ENCODE data around the gene MYH14.

Gene MYH14

GRCh38 chr19:50320051-50320450 lies 116.6 kb downstream of the MYH14 start:
- TF ChIP-seq MYC (IDR thresholded peaks at IDR 0.05; ENCODE audit: low read depth, low read length) (no peak), MAX (IDR thresholded peaks at IDR 0.05; ENCODE audit: low read depth, low read length) (no peak), POLR2A (IDR thresholded peaks at IDR 0.05; ENCODE audit: extremely low read depth, insufficient read length) (no peak)
- TF ChIP-seq, protein P1, sequence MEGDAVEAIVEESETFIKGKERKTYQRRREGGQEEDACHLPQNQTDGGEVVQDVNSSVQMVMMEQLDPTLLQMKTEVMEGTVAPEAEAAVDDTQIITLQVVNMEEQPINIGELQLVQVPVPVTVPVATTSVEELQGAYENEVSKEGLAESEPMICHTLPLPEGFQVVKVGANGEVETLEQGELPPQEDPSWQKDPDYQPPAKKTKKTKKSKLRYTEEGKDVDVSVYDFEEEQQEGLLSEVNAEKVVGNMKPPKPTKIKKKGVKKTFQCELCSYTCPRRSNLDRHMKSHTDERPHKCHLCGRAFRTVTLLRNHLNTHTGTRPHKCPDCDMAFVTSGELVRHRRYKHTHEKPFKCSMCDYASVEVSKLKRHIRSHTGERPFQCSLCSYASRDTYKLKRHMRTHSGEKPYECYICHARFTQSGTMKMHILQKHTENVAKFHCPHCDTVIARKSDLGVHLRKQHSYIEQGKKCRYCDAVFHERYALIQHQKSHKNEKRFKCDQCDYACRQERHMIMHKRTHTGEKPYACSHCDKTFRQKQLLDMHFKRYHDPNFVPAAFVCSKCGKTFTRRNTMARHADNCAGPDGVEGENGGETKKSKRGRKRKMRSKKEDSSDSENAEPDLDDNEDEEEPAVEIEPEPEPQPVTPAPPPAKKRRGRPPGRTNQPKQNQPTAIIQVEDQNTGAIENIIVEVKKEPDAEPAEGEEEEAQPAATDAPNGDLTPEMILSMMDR (IDR thresholded peaks at IDR 0.05; ENCODE audit: low read depth, low read length) = no peak
- H3K4me3 ChIP-seq (ENCODE audit: low read depth, low read length) = no peak overlapping the region
- DNase-seq (ENCODE audit: low read depth) = no peak

DNA sequence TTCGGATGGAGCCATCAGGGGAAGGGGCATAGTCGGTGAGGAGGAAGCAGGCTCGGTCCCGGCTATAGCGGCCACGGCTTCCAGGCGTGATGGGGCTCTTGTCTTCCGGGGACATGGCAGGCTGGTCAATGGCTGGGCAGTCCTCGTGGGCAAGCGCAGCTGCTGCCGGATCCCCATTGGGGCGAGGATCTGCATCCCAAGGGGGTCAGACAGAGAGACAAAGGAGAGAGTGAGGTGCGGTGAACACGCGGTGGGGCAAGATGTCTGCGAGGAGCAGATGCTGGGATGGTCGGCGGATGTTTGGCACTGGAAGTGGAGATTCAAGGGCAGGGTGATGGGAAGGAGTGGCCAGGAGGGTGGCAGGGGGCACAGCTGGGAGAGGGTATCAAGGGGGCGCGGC lies 117.2 kb downstream of the MYH14 start:
- DNase-seq (ENCODE audit: low read depth) = no peak
- no peak overlapping the region for H3K4me3 ChIP-seq (ENCODE audit: low read depth, low read length)
- TF ChIP-seq MYC (IDR thresholded peaks at IDR 0.05; ENCODE audit: low read depth, low read length) (no peak), POLR2A (IDR thresholded peaks at IDR 0.05; ENCODE audit: extremely low read depth, insufficient read length) (no peak), MAX (IDR thresholded peaks at IDR 0.05; ENCODE audit: low read depth, low read length) (no peak)
- TF ChIP-seq, protein P1 (IDR thresholded peaks at IDR 0.05; ENCODE audit: low read depth, low read length) = no peak

- no peak overlapping the region for H3K4me3 ChIP-seq (ENCODE audit: low read depth, low read length)
- DNase-seq (ENCODE audit: low read depth) = no peak
- no peak for TF ChIP-seq POLR2A (IDR thresholded peaks at IDR 0.05; ENCODE audit: extremely low read depth, insufficient read length)
- no peak for TF ChIP-seq MAX (IDR thresholded peaks at IDR 0.05; ENCODE audit: low read depth, low read length)
- no peak for TF ChIP-seq MYC (IDR thresholded peaks at IDR 0.05; ENCODE audit: low read depth, low read length)
- TF ChIP-seq, protein P1 (IDR thresholded peaks at IDR 0.05; ENCODE audit: low read depth, low read length) = no peak
These were observed 118.4 kb downstream of the MYH14 start for GRCh38 chr19:50321831-50322230.

- no peak overlapping the region for H3K4me3 ChIP-seq (ENCODE audit: low read depth, low read length)
- no peak for TF ChIP-seq MYC (IDR thresholded peaks at IDR 0.05; ENCODE audit: low read depth, low read length)
- TF ChIP-seq MAX (IDR thresholded peaks at IDR 0.05; ENCODE audit: low read depth, low read length) = no peak
- TF ChIP-seq POLR2A (IDR thresholded peaks at IDR 0.05; ENCODE audit: extremely low read depth, insufficient read length) = no peak
- TF ChIP-seq, protein P1 (IDR thresholded peaks at IDR 0.05; ENCODE audit: low read depth, low read length) = no peak
- DNase-seq (ENCODE audit: low read depth) = no peak
These were observed 118.8 kb downstream of the MYH14 start for GRCh38 chr19:50322234-50322633.

DNA sequence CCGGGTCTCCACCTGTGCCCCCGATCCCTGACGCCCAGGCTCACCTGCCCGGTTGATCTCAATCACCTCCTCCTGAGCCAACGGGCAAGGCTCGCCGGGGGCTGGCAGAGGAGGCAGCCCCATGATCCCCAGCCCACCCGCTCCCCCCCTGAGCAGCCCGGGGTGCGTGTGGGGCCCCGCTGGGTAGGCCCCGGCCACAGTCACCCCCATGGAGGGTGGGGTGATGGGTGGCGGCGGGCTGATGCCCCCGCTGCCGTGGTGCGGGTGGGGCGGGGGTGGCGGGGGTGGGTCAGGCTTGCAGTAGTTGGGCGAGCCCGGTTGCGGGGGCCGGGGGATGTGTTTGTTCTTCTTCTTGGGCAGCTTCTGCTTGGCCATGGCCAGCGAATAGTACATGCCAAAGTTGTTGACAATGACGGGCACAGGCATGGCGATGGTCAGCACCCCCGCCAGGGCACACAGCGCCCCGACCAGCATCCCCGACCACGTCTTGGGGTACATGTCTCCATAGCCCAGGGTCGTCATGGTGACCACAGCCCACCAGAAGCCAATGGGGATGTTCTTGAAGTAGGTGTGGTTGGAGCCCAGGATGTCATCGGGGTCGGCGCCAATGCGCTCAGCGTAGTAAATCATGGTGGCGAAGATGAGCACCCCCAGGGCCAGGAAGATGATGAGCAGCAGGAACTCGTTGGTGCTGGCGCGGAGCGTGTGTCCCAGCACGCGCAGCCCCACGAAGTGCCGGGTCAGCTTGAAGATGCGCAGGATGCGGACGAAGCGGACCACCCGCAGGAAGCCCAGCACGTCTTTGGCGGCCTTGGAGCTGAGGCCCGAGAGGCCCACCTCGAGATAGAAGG lies 119.7 kb downstream of the MYH14 start:
- TF ChIP-seq, protein P1 (IDR thresholded peaks at IDR 0.05; ENCODE audit: low read depth, low read length) = no peak
- TF ChIP-seq POLR2A (IDR thresholded peaks at IDR 0.05; ENCODE audit: extremely low read depth, insufficient read length) = no peak
- TF ChIP-seq MAX (IDR thresholded peaks at IDR 0.05; ENCODE audit: low read depth, low read length) = no peak
- TF ChIP-seq MYC (IDR thresholded peaks at IDR 0.05; ENCODE audit: low read depth, low read length) = no peak
- no peak for DNase-seq (ENCODE audit: low read depth)
- H3K4me3 ChIP-seq (ENCODE audit: low read depth, low read length) = no peak overlapping the region
